Upper lobe of right lung (tissue), 1 donor: ENCODE results near the gene HEXD. TPM values are rescaled to one million over a fixed set of nuclear protein-coding genes. Genes with fewer than 3 reads are reported as not detected.
"Not testable (repeated sequence)": the region's sequence is repeated elsewhere in the genome, so short reads cannot be mapped to it uniquely, and the experiment has no call there.

Source experiments
- ATAC-seq: fragments of 200-7000 bp; cut with Tn5 transposase; one replicate; pipeline ENCODE4 v1.9.1; 2020; ENCODE audit warnings: mild to moderate bottlenecking, moderate library complexity
- DNase-seq: peaks from one replicate; pipeline ENCODE4 v3.0.0-alpha.2; 2020
- H3K27ac ChIP-seq: fragments of 200-600 bp; one replicate; pipeline ENCODE4 v1.8.0; 2022
- H3K27me3 ChIP-seq: fragments of 200-600 bp; one replicate; pipeline ENCODE4 v1.8.0; 2022; ENCODE audit warnings: mild to moderate bottlenecking
- H3K36me3 ChIP-seq: fragments of 200-600 bp; one replicate; pipeline ENCODE4 v1.8.0; 2022
- H3K4me1 ChIP-seq: fragments of 200-600 bp; one replicate; pipeline ENCODE4 v1.8.0; 2022
- H3K4me3 ChIP-seq: fragments of 200-600 bp; one replicate; pipeline ENCODE4 v1.8.0; 2022; ENCODE audit warnings: mild to moderate bottlenecking
- H3K9me3 ChIP-seq: fragments of 200-600 bp; one replicate; pipeline ENCODE4 v1.8.0; 2022
- CTCF ChIP-seq: fragments of 200-600 bp; IDR thresholded peaks from one replicate; pipeline ENCODE4 v1.8.0; 2022; ENCODE audit warnings: antibody characterized with exemption
- intact Hi-C: fragments of 100-400 bp; cut with DNase I; formaldehyde crosslinking; loops from one replicate; pipeline ENCODE4 v1.11.0; 2022
- total RNA-seq: library from RNA; stranded (reverse); fragmentation: NEBNext Ultra II Directional; extraction: Animal tissue kit (Norgen Biotek cat#: 25700); gene quantifications from one replicate; pipeline ENCODE4 v1.2.1, GENCODE V29; 2021
- donor health status: DM: no; HTN: yes; CAD: no; lungs with severe emphysema.

HEXD gene
- total RNA-seq, 1 donor from 2014 or later, result 49.1 TPM

GRCh38 chr17:82376042-82376730 is 42.0 kb upstream of the HEXD start:
- H3K36me3 ChIP-seq, result no peaks in the 10 kb centered on the region
- H3K4me3 ChIP-seq, result no peak overlapping the region
- TF ChIP-seq CTCF, result no peak
- H3K9me3 ChIP-seq, result no peaks in the 10 kb centered on the region
- peaks cover 2% of the 10 kb centered on the region for H3K4me1 ChIP-seq
- DNase-seq (no peak), ATAC-seq (no peak)
- H3K27ac ChIP-seq, result no peak overlapping the region
- peaks cover 77% of the 10 kb centered on the region for H3K27me3 ChIP-seq
- intact Hi-C loops, result no loop called here

GRCh38 chr17:82377294-82377693 is 40.9 kb upstream of the HEXD start:
- ATAC-seq, H3K27ac ChIP-seq, H3K36me3 ChIP-seq, intact Hi-C loops, H3K4me1 ChIP-seq, DNase-seq, H3K4me3 ChIP-seq, H3K9me3 ChIP-seq: not testable (repeated sequence)
- H3K27me3 ChIP-seq, result peaks cover 66% of the 10 kb centered on the region

- H3K36me3 ChIP-seq, result no peaks in the 10 kb centered on the region
- H3K9me3 ChIP-seq, result no peaks in the 10 kb centered on the region
- no peak for TF ChIP-seq CTCF
- no peaks in the 10 kb centered on the region for H3K4me1 ChIP-seq
- H3K4me3 ChIP-seq, result no peak overlapping the region
- DNase-seq, result no peak
- peaks cover 58% of the 10 kb centered on the region for H3K27me3 ChIP-seq
- no peak for ATAC-seq
- intact Hi-C loops, result no loop called here
- H3K27ac ChIP-seq, result no peak overlapping the region
These were observed 40.0 kb upstream of the HEXD start for GRCh38 chr17:82377924-82378740.

- no peak for ATAC-seq
- Histone ChIP-seq H3K27me3 (peaks cover 53% of the 10 kb centered on the region), H3K4me1 (no peaks in the 10 kb centered on the region)
These were observed 39.5 kb upstream of the HEXD start for GRCh38 chr17:82378741-82379021.

GRCh38 chr17:82380860-82381702 is 37.1 kb upstream of the HEXD start:
- ATAC-seq (no peak), DNase-seq (no peak)
- Histone ChIP-seq H3K36me3 (no peaks in the 10 kb centered on the region), H3K4me1 (peaks cover 6% of the 10 kb centered on the region), H3K27ac (no peak overlapping the region), H3K27me3 (peaks cover 49% of the 10 kb centered on the region), H3K4me3 (no peak overlapping the region), H3K9me3 (no peaks in the 10 kb centered on the region)
- TF ChIP-seq CTCF, result no peak
- intact Hi-C loops, result no loop called here

More at GRCh38 chr17:82378741-82379021, 39.5 kb upstream of the HEXD start:
- TF ChIP-seq CTCF, result no peak
- DNase-seq, result no peak
- Histone ChIP-seq H3K9me3 (no peaks in the 10 kb centered on the region), H3K4me3 (no peak overlapping the region), H3K36me3 (no peaks in the 10 kb centered on the region), H3K27ac (no peak overlapping the region)
- intact Hi-C loops, result no loop called here

- H3K27ac ChIP-seq, H3K4me1 ChIP-seq, DNase-seq, H3K4me3 ChIP-seq, H3K9me3 ChIP-seq, H3K36me3 ChIP-seq, intact Hi-C loops, ATAC-seq: not testable (repeated sequence)
- peaks cover 48% of the 10 kb centered on the region for H3K27me3 ChIP-seq
These were observed 36.5 kb upstream of the HEXD start for GRCh38 chr17:82381703-82382009.

GRCh38 chr17:82382220-82382932 is 35.8 kb upstream of the HEXD start:
- DNase-seq, ATAC-seq, H3K4me3 ChIP-seq, intact Hi-C loops, H3K36me3 ChIP-seq, H3K27ac ChIP-seq, H3K4me1 ChIP-seq, H3K9me3 ChIP-seq: not testable (repeated sequence)
- H3K27me3 ChIP-seq, result peaks cover 54% of the 10 kb centered on the region
